Loucy (cell line): Measurements from ENCODE around the gene SAP30BP.

Experiments used
- H2AFZ ChIP-seq: fragments of 200-600 bp; sonication (generic); 2 replicates; pipeline ENCODE4 v1.6.0; 2016; ENCODE audit warnings: antibody characterized with exemption, mild to moderate bottlenecking, low read length, moderate library complexity
- H3F3A ChIP-seq: fragments of 200-600 bp; 2 replicates; pipeline ENCODE4 v1.6.0; 2016; ENCODE audit warnings: antibody characterized with exemption, low read depth, mild to moderate bottlenecking
- H3K27me3 ChIP-seq: fragments of 200-600 bp; sonication (generic); 2 replicates; pipeline ENCODE4 v1.6.1; 2014; ENCODE audit warnings: low read length, mild to moderate bottlenecking; ENCODE audit not compliant: insufficient read depth, poor library complexity, severe bottlenecking
- H3K36me3 ChIP-seq: fragments of 200-600 bp; sonication (generic); 2 replicates; pipeline ENCODE4 v1.6.1; 2016; ENCODE audit warnings: low read length; ENCODE audit not compliant: insufficient read depth
- H3K4me1 ChIP-seq: fragments of 200-600 bp; sonication (generic); 2 replicates; pipeline ENCODE4 v1.5.1; 2014; ENCODE audit warnings: low read length, mild to moderate bottlenecking; ENCODE audit not compliant: insufficient read depth, poor library complexity, severe bottlenecking
- H3K4me2 ChIP-seq: fragments of 200-600 bp; sonication (generic); 2 replicates; pipeline ENCODE4 v1.6.0; 2014; ENCODE audit warnings: antibody characterized with exemption, low read length, low read depth, mild to moderate bottlenecking; ENCODE audit not compliant: poor library complexity, severe bottlenecking
- H3K4me3 ChIP-seq: fragments of 200-600 bp; sonication (generic); 2 replicates; pipeline ENCODE4 v1.5.1; 2014; ENCODE audit warnings: low read length, mild to moderate bottlenecking, mixed read lengths; ENCODE audit not compliant: poor library complexity, severe bottlenecking
- H3K79me2 ChIP-seq: fragments of 200-600 bp; sonication (generic); 2 replicates; pipeline ENCODE4 v1.6.1; 2014; ENCODE audit warnings: low read length; ENCODE audit not compliant: insufficient read depth
- H3K9ac ChIP-seq: fragments of 200-600 bp; sonication (generic); 2 replicates; pipeline ENCODE4 v1.6.0; 2014; ENCODE audit warnings: mild to moderate bottlenecking, low read depth, low read length, moderate library complexity; ENCODE audit not compliant: poor library complexity, severe bottlenecking
- H3K9me2 ChIP-seq: fragments of 200-600 bp; sonication (generic); replicated peaks from 2 replicates; pipeline ENCODE4 v1.6.1; 2016; ENCODE audit warnings: low read depth, low read length, mixed read lengths
- H3K9me3 ChIP-seq: fragments of 200-600 bp; sonication (generic); 2 replicates; pipeline ENCODE4 v1.6.1; 2014; ENCODE audit warnings: mild to moderate bottlenecking, antibody characterized with exemption, low read length, low read depth; ENCODE audit not compliant: insufficient read depth
- H4K20me1 ChIP-seq: fragments of 200-600 bp; sonication (generic); 2 replicates; pipeline ENCODE4 v1.6.0; 2014; ENCODE audit warnings: antibody characterized with exemption, low read length, mild to moderate bottlenecking; ENCODE audit not compliant: insufficient read depth, poor library complexity, severe bottlenecking
- CTCF ChIP-seq: fragments of 200-600 bp; sonication (generic); conservative IDR thresholded peaks from 2 replicates; pipeline ENCODE4 v1.5.1; 2014; ENCODE audit warnings: mild to moderate bottlenecking, antibody characterized with exemption, low read length
- EZH2phosphoT487 ChIP-seq: fragments of 200-600 bp; IDR thresholded peaks from 2 replicates; pipeline ENCODE4 v1.6.1; 2018; ENCODE audit warnings: antibody characterized with exemption, mild to moderate bottlenecking, moderate library complexity, borderline replicate concordance

The SAP30BP gene

GRCh38 chr17:75628425-75628824 lies 38.7 kb upstream of the SAP30BP start:
- Histone ChIP-seq H3K9me2 (no peaks in the 10 kb centered on the region), H3K4me3 (no peak overlapping the region), H2AFZ (no peak overlapping the region), H3K4me1 (peaks cover 4% of the 10 kb centered on the region), H4K20me1 (no peaks in the 10 kb centered on the region), H3K27me3 (no peaks in the 10 kb centered on the region), H3K4me2 (no peak overlapping the region), H3K79me2 (no peaks in the 10 kb centered on the region), H3K36me3 (no peaks in the 10 kb centered on the region), H3K9me3 (no peaks in the 10 kb centered on the region), H3F3A (no peaks in the 10 kb centered on the region), H3K9ac (no peak overlapping the region)
- TF ChIP-seq CTCF (no peak), EZH2phosphoT487 (no peak)

GRCh38 chr17:75629157-75629556 lies 38.0 kb upstream of the SAP30BP start:
- H3K9me2 ChIP-seq: no peaks in the 10 kb centered on the region
- H2AFZ ChIP-seq: no peak overlapping the region
- H3K4me2 ChIP-seq: no peak overlapping the region
- H3K27me3 ChIP-seq: no peaks in the 10 kb centered on the region
- no peak overlapping the region for H3K9ac ChIP-seq
- no peaks in the 10 kb centered on the region for H3F3A ChIP-seq
- no peak overlapping the region for H3K4me3 ChIP-seq
- peaks cover 10% of the 10 kb centered on the region for H3K4me1 ChIP-seq
- no peaks in the 10 kb centered on the region for H3K79me2 ChIP-seq
- H3K9me3 ChIP-seq: no peaks in the 10 kb centered on the region
- H4K20me1 ChIP-seq: no peaks in the 10 kb centered on the region
- TF ChIP-seq CTCF (no peak), EZH2phosphoT487 (no peak)
- no peaks in the 10 kb centered on the region for H3K36me3 ChIP-seq

- Histone ChIP-seq H2AFZ (no peak overlapping the region), H3K9me2 (no peaks in the 10 kb centered on the region), H3K9ac (no peak overlapping the region), H3K4me2 (no peak overlapping the region), H3K36me3 (no peaks in the 10 kb centered on the region), H3K9me3 (no peaks in the 10 kb centered on the region), H3K27me3 (no peaks in the 10 kb centered on the region), H3K4me3 (no peak overlapping the region), H3F3A (no peaks in the 10 kb centered on the region), H3K4me1 (peaks cover 13% of the 10 kb centered on the region), H3K79me2 (no peaks in the 10 kb centered on the region), H4K20me1 (no peaks in the 10 kb centered on the region)
- no peak for TF ChIP-seq EZH2phosphoT487
- TF ChIP-seq CTCF: no peak
Observed at GRCh38 chr17:75630071-75630917, 36.8 kb upstream of the SAP30BP start.
